Raji (cell line): ENCODE data around the gene AMMECR1L.

ENCODE experiments used
- POLR2A ChIP-seq: IDR thresholded peaks from 2 replicates; pipeline ENCODE4 v1.6.1; 2011; ENCODE audit warnings: low read depth, low read length, control low read depth; ENCODE audit not compliant: insufficient read depth

Gene AMMECR1L

GRCh38 chr2:127893033-127893432 is 7.3 kb upstream of the AMMECR1L start:
- TF ChIP-seq POLR2A = no peak

- TF ChIP-seq POLR2A = no peak
Observed at GRCh38 chr2:127891811-127892210, 6.1 kb upstream of the AMMECR1L start.

GRCh38 chr2:127888772-127889171 is 3.0 kb upstream of the AMMECR1L start:
- TF ChIP-seq POLR2A = no peak

GRCh38 chr2:127887776-127888130 is 2.0 kb upstream of the AMMECR1L start:
- no peak for TF ChIP-seq POLR2A

GRCh38 chr2:127887082-127887775 is 1.5 kb upstream of the AMMECR1L start:
- TF ChIP-seq POLR2A = no peak

GRCh38 chr2:127884861-127885740 is 655 bp downstream of the AMMECR1L start:
- peak; percentile 35; the same call in 1 of the 2 replicates for TF ChIP-seq POLR2A

GRCh38 chr2:127884436-127884835 is 1.3 kb downstream of the AMMECR1L start:
- no peak for TF ChIP-seq POLR2A

GRCh38 chr2:127879899-127880298 is 5.9 kb downstream of the AMMECR1L start:
- no peak for TF ChIP-seq POLR2A

GRCh38 chr2:127877626-127878025 is 8.1 kb downstream of the AMMECR1L start:
- TF ChIP-seq POLR2A = no peak

- TF ChIP-seq POLR2A = no peak
Observed at GRCh38 chr2:127877136-127877535, 8.6 kb downstream of the AMMECR1L start.

- no peak for TF ChIP-seq POLR2A
Observed at GRCh38 chr2:127874378-127875269, 11.1 kb downstream of the AMMECR1L start.

- no peak for TF ChIP-seq POLR2A
Observed at GRCh38 chr2:127873707-127874303, 12.0 kb downstream of the AMMECR1L start.

- TF ChIP-seq POLR2A = no peak
Observed at GRCh38 chr2:127872354-127872753, 13.4 kb downstream of the AMMECR1L start.

- no peak for TF ChIP-seq POLR2A
Observed at GRCh38 chr2:127865926-127866325, 19.8 kb downstream of the AMMECR1L start.

GRCh38 chr2:127864877-127865276 is 20.9 kb downstream of the AMMECR1L start:
- TF ChIP-seq POLR2A = no peak
